CD4-positive, CD25-positive, alpha-beta regulatory T cell (primary cell): ENCODE data around the gene PGA5. TPM values are rescaled to one million over a fixed set of nuclear protein-coding genes. Genes with fewer than 3 reads are reported as not detected.
"Not testable (repeated sequence)": the region's sequence is repeated elsewhere in the genome, so short reads cannot be mapped to it uniquely, and the experiment has no call there.

Experiments
- ATAC-seq, 2 donors: fragments of 150-1000 bp; cut with Tn5 transposase; one replicate each; pipeline ENCODE4 v1.10.0; 2021; ENCODE audit warnings: low read depth in 2 of 2, moderate number of reproducible peaks in 2 of 2, moderate library complexity in 1 of 2
- DNase-seq, 3 donors: peaks; one replicate each; pipeline versions ENCODE4 v3.0.0 to v3.0.0-alpha.2; 2012 to 2022; ENCODE audit warnings: mixed read lengths in 1 of 3
- H3K27ac ChIP-seq: one replicate; pipeline ENCODE4 v1.7.0; 2013; ENCODE audit warnings: mild to moderate bottlenecking, low read length; ENCODE audit not compliant: insufficient read depth, poor library complexity, severe bottlenecking
- H3K27me3 ChIP-seq: one replicate; pipeline ENCODE4 v1.7.0; 2013; ENCODE audit warnings: low read length; ENCODE audit not compliant: control insufficient read depth, insufficient read depth
- H3K36me3 ChIP-seq: one replicate; pipeline ENCODE4 v1.7.0; 2013; ENCODE audit warnings: mild to moderate bottlenecking, low read length, moderate library complexity; ENCODE audit not compliant: control insufficient read depth, insufficient read depth
- H3K4me1 ChIP-seq: 2 replicates; pipeline ENCODE4 v1.7.0; 2013; ENCODE audit warnings: mild to moderate bottlenecking, low read length; ENCODE audit not compliant: insufficient read depth, control insufficient read depth, poor library complexity, severe bottlenecking
- H3K4me3 ChIP-seq: one replicate; pipeline ENCODE4 v1.7.0; 2013; ENCODE audit warnings: low read depth, mild to moderate bottlenecking, low read length, moderate library complexity
- H3K9me3 ChIP-seq, 2 experiments: 1 replicate in 1 of 2; 2 replicates in 1 of 2; pipeline ENCODE4 v1.7.0; 2013; ENCODE audit warnings: low read length in 2 of 2, mild to moderate bottlenecking in 1 of 2, moderate library complexity in 1 of 2; ENCODE audit not compliant: control insufficient read depth in 2 of 2
- H3K27ac Mint-ChIP-seq, 3 donors: one replicate each; pipeline ENCODE4 v1.8.0; 2020 to 2022; ENCODE audit warnings: mild to moderate bottlenecking in 3 of 3, mixed read lengths in 3 of 3, moderate library complexity in 2 of 3
- H3K27me3 Mint-ChIP-seq: one replicate; pipeline ENCODE4 v1.8.0; 2022; ENCODE audit warnings: mild to moderate bottlenecking, mixed read lengths
- H3K36me3 Mint-ChIP-seq: one replicate; pipeline ENCODE4 v1.8.0; 2020; ENCODE audit warnings: mixed read lengths
- H3K4me1 Mint-ChIP-seq, 4 donors: one replicate each; pipeline ENCODE4 v1.8.0; 2020 to 2022; ENCODE audit warnings: mixed read lengths in 4 of 4, mild to moderate bottlenecking in 1 of 4
- H3K4me3 Mint-ChIP-seq, 4 donors: one replicate each; pipeline ENCODE4 v1.8.0; 2020 to 2022; ENCODE audit warnings: mild to moderate bottlenecking in 4 of 4, mixed read lengths in 4 of 4, moderate library complexity in 3 of 4
- H3K9me3 Mint-ChIP-seq, 7 donors: one replicate each; pipeline ENCODE4 v1.8.0; 2020 to 2022; ENCODE audit warnings: mixed read lengths in 7 of 7, mild to moderate bottlenecking in 3 of 7, moderate library complexity in 2 of 7
- polyA plus RNA-seq, 4 donors: library from polyadenylated mRNA; unstranded; fragments of 300-500 nt; fragmentation: Illumina TruSeq; gene quantifications; one replicate each; pipeline ENCODE4 v1.2.3, GENCODE V29; 2021
- total RNA-seq: library from RNA; stranded (reverse); gene quantifications from one replicate; pipeline ENCODE4 v1.2.3, GENCODE V29; 2022

PGA5 gene
- total and polyA plus RNA-seq, 5 donors from 2014 or later = not detected

DNA sequence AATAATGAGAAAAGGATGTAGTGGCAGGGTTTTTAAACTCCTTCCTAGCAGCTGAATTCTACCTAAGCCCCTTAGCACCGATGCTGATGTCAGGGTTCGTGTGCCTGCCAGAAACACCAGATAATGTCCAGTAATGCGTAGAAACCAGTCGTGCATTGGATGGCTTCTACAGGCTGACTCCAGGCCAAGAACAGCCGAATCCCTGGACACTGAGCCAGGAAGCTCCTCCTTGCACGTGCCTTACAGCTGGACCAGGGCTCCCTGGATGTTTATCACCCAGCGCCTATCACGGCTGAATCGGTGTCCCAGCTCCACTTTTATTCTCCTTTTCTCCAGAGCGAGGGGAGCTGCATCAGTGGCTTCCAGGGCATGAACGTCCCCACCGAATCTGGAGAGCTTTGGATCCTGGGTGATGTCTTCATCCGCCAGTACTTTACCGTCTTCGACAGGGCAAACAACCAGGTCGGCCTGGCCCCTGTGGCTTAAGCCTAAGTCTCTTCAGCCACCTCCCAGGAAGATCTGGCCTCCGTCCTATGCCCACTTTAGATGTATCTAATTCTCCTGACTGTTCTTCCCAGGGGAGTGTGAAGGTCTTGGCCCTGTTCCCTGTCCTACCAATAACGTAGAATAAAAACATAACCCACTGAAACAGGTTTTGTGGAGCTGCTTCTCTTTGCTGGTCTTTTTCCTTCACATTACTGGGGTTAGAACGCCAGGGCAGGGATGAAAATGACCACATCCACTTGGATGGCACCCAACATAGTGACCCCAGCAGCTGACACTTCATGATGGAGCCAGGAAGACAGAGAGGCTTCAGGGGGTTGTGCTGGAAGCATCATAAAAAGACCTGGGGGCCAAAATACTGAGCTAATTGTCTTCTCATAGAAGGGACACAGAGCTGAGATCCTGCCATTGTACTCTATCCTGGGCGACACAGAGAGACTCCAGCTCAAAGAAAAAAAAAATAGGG lies 10.1 kb downstream of the PGA5 start:
- not testable (repeated sequence) for H3K4me3 Mint-ChIP-seq, H3K27me3 ChIP-seq, H3K27ac ChIP-seq, DNase-seq, H3K9me3 Mint-ChIP-seq, H3K36me3 ChIP-seq, H3K9me3 ChIP-seq, H3K36me3 Mint-ChIP-seq, H3K4me3 ChIP-seq, ATAC-seq, H3K4me1 Mint-ChIP-seq, H3K4me1 ChIP-seq
- H3K27me3 Mint-ChIP-seq = peaks cover 10% of the 10 kb centered on the region
- peak overlapping the region in 1 of 3 donors; percentile 9 for H3K27ac Mint-ChIP-seq

DNA sequence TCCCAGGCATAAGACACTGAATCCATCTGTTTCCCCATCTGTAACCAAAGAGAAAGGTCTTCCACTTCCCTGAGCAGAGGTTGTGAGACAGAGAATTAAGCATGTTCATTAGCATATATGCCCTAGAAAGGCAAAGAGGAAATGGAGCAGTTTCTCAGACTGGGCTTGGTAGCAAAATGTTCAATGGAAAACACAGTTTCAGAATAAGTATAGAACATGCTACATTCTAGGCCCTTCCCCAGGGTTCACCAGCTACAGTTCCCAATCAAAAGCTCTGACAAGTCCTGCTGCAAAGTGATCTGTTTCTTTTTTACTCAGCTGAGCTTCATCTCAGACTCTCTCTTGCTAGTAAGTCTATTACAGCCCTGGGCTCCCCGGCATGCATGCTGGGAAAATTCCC lies 11.4 kb downstream of the PGA5 start:
- not testable (repeated sequence) for H3K27ac Mint-ChIP-seq, H3K27me3 ChIP-seq, H3K36me3 ChIP-seq, H3K4me3 Mint-ChIP-seq, DNase-seq, H3K4me1 ChIP-seq, H3K36me3 Mint-ChIP-seq, H3K27ac ChIP-seq, H3K9me3 Mint-ChIP-seq, H3K4me1 Mint-ChIP-seq, H3K4me3 ChIP-seq, ATAC-seq, H3K9me3 ChIP-seq
- peaks cover 10% of the 10 kb centered on the region for H3K27me3 Mint-ChIP-seq

DNA sequence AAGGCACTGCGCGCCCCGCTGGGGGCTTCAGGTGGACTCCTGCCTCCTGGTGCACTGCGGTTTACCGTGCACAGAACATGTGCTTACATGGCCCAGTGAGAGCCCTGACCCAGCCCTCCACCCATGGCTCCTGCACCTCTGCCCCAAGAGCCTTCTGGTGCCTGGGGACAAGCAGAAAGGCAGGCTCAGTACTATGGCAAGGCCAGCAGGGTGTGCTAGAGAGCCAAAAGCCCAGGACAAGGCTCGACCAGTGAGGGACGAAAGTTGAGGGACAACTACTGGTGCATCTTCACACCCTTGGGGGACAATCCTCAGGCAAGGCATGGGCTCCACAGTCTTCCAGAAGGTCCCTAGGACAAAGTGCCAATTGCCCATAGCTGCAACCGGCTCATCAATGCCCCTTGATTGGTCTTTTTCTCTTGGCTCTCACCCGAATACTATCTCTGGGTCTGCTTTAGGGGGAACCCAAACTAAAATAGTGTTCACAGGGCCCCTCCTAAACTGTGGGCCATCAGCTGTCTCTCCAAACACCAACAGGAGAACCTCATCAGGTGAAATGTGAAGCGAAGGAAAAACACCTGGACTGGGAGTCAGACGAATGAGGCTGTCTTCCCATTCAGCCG lies 13.5 kb downstream of the PGA5 start:
- Histone ChIP-seq H3K27me3 (no peaks in the 10 kb centered on the region), H3K4me3 (no peak overlapping the region), H3K27ac (no peak overlapping the region), H3K9me3 (no peaks in the 10 kb centered on the region), H3K36me3 (no peaks in the 10 kb centered on the region), H3K4me1 (no peaks in the 10 kb centered on the region)
- peak; percentile 59 to 66 for ATAC-seq
- peak; percentile 31 to 74 (median 45) for DNase-seq
- H3K4me1 Mint-ChIP-seq = no peaks in the 10 kb centered on the region
- peaks cover 10% of the 10 kb centered on the region for H3K27me3 Mint-ChIP-seq
- no peaks in the 10 kb centered on the region for H3K36me3 Mint-ChIP-seq
- no peak overlapping the region for H3K4me3 Mint-ChIP-seq
- no peaks in the 10 kb centered on the region for H3K9me3 Mint-ChIP-seq
- no peak overlapping the region for H3K27ac Mint-ChIP-seq

DNA sequence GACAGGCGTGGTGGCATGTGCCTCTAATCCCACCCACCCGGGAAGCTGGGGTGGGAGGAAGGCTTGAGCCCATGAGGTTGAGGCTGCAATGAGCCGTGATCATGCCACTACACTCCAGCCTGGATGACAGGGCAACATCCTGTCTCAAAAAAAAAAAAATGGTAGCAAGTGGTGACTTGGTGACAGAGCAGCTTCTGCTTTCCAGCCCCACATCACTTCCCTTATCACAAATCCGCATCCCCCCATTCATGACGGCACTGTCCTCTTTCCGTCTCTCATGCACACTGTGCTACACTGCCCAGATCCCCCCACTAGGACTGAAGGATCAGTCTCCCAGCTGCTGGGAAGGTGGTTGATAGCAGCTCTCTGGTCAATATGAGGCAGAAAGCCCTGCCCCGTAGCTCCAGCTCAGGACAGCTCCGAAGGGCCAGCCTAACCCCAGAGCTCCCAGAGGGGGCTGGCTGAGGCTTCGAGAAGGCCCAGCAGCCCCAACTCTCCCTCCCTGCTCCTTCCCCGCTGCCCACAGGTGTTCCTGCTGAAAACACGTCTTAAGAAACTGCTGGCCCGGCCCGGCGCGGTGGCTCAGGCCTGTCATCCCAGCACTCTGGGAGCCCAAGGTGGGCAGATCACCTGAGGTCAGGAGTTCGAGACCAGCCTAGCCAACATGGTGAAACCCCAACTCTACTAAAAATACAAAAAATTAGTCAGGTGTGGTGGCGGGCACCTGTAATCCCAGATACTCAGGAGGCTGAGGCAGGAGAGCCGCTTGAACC lies 15.9 kb downstream of the PGA5 start:
- H3K4me1 Mint-ChIP-seq = no peaks in the 10 kb centered on the region
- Histone ChIP-seq H3K27me3 (no peaks in the 10 kb centered on the region), H3K36me3 (no peaks in the 10 kb centered on the region), H3K4me1 (no peaks in the 10 kb centered on the region), H3K27ac (no peak overlapping the region), H3K4me3 (no peak overlapping the region), H3K9me3 (no peaks in the 10 kb centered on the region)
- no peak overlapping the region for H3K4me3 Mint-ChIP-seq
- peaks cover 4% of the 10 kb centered on the region for H3K27me3 Mint-ChIP-seq
- no peak for DNase-seq
- H3K36me3 Mint-ChIP-seq = no peaks in the 10 kb centered on the region
- ATAC-seq = no peak
- no peak overlapping the region for H3K27ac Mint-ChIP-seq
- no peaks in the 10 kb centered on the region for H3K9me3 Mint-ChIP-seq

DNA sequence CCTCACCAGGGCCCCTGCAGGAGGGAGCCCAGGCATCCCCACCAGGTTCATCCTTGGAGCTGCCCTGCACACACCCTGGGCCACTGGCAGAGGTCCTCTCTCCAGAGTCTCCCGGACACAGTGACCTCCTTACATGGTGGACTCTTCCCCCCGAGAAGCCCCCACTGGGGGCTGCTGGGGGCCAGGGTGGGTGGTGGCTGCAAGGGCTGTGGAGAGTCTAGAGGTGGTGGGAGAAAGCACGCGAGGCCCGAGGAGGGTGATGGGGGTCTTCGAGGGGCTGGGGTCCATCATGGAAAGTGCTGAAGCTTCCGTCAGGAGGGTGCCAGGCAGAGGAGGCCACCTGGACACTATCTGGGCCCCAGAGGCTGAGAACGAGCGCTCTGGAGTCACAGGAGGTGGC lies 17.6 kb downstream of the PGA5 start:
- no peak overlapping the region for H3K27ac Mint-ChIP-seq

DNA sequence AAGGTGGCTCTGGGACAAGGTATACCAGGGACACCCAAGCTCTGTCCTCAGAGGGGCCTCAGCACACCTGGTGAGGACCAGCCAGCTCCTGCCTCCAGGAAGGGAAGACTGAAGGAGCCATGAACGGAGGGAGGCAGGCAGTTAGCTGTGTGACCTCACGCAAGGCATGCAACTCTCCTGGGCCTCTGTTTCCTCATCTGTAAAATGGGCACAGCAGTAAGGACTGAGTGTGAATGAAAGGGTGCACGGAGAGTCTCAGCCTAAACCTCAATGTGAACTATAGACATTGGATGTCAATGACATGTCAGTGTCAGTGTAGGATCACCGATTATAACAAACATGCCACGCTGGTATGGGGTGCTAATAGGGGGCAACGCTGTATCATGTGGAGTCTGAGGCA lies 18.4 kb downstream of the PGA5 start:
- peaks cover 0 to 4% (median 0%) of the 10 kb centered on the region in 7 donors for H3K9me3 Mint-ChIP-seq
- no peaks in the 10 kb centered on the region for H3K36me3 Mint-ChIP-seq
- no peaks in the 10 kb centered on the region for H3K9me3 ChIP-seq
- no peak for DNase-seq
- no peak overlapping the region for H3K4me3 Mint-ChIP-seq
- H3K27ac ChIP-seq = no peak overlapping the region
- H3K27me3 ChIP-seq = no peaks in the 10 kb centered on the region
- H3K4me1 ChIP-seq = no peaks in the 10 kb centered on the region
- no peak overlapping the region for H3K4me3 ChIP-seq
- H3K4me1 Mint-ChIP-seq = no peaks in the 10 kb centered on the region
- peaks cover 12% of the 10 kb centered on the region for H3K27me3 Mint-ChIP-seq
- no peaks in the 10 kb centered on the region for H3K36me3 ChIP-seq
- no peak for ATAC-seq
- no peak overlapping the region for H3K27ac Mint-ChIP-seq

More for the DNA sequence above, 17.6 kb downstream of the PGA5 start:
- H3K4me3 Mint-ChIP-seq = no peak overlapping the region
- Histone ChIP-seq H3K27ac (no peak overlapping the region), H3K36me3 (no peaks in the 10 kb centered on the region), H3K27me3 (no peaks in the 10 kb centered on the region), H3K9me3 (no peaks in the 10 kb centered on the region), H3K4me1 (no peaks in the 10 kb centered on the region), H3K4me3 (no peak overlapping the region)
- peaks cover 0 to 2% (median 0%) of the 10 kb centered on the region in 7 donors for H3K9me3 Mint-ChIP-seq
- H3K4me1 Mint-ChIP-seq = no peaks in the 10 kb centered on the region
- no peak for ATAC-seq
- peaks cover 12% of the 10 kb centered on the region for H3K27me3 Mint-ChIP-seq
- no peaks in the 10 kb centered on the region for H3K36me3 Mint-ChIP-seq
- DNase-seq = no peak

DNA sequence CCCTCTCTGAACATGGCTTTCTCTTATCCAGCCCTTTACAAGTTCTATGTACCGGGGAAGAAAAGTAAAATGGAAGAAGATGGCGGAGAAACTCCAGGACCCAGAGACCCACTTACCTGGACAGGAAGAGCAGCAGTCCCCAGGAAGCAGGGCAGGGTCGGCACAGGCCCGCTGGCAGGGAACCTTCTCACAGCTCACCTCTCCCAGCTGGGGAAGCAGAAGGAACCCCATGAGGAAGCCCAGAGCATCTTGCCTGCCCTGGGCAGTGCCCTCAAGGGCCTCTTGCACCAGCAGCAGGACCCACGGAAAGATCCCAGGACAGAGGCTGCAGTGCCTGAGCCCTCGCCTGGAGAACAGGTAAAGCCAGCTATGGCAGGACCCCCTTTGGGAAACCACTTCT lies 23.4 kb downstream of the PGA5 start:
- H3K9me3 ChIP-seq = no peaks in the 10 kb centered on the region
- H3K4me3 Mint-ChIP-seq = no peak overlapping the region
- DNase-seq = no peak

More for the DNA sequence above, 23.4 kb downstream of the PGA5 start:
- no peak overlapping the region for H3K27ac ChIP-seq
- H3K4me1 ChIP-seq = no peaks in the 10 kb centered on the region
- H3K36me3 Mint-ChIP-seq = no peaks in the 10 kb centered on the region
- H3K9me3 Mint-ChIP-seq = peaks cover 0 to 4% (median 0%) of the 10 kb centered on the region in 7 donors
- H3K27ac Mint-ChIP-seq = no peak overlapping the region
- no peaks in the 10 kb centered on the region for H3K4me1 Mint-ChIP-seq
- H3K36me3 ChIP-seq = no peaks in the 10 kb centered on the region
- H3K4me3 ChIP-seq = no peak overlapping the region
- H3K27me3 Mint-ChIP-seq = peaks cover 11% of the 10 kb centered on the region
- no peak for ATAC-seq
- H3K27me3 ChIP-seq = no peaks in the 10 kb centered on the region
